ENCODE data around the gene ANKRD28. TPM values are rescaled to one million over a fixed set of nuclear protein-coding genes. Genes with fewer than 3 reads are reported as not detected.

Gene ANKRD28
- total RNA-seq, 1 donor from 2014 or later = 63.7 TPM

GRCh38 chr3:15803921-15804320 is 6.1 kb upstream of the ANKRD28 start:
- Mint-ChIP-seq H3K27me3 (no peaks in the 10 kb centered on the region), H3K36me3 (ENCODE audit: insufficient read depth) (peaks cover 2% of the 10 kb centered on the region)

GRCh38 chr3:15801298-15801697 is 3.5 kb upstream of the ANKRD28 start:
- peak overlapping the region; percentile 44 for H3K27ac Mint-ChIP-seq

More at GRCh38 chr3:15803921-15804320, 6.1 kb upstream of the ANKRD28 start:
- DNase-seq (ENCODE audit: low spot score, unreplicated experiment) = no peak
- Mint-ChIP-seq H3K4me3 (ENCODE audit: low read depth) (no peak overlapping the region), H3K9me3 (ENCODE audit: low read depth) (no peaks in the 10 kb centered on the region), H3K27ac (no peak overlapping the region), H3K4me1 (ENCODE audit: low read depth) (peaks cover 7% of the 10 kb centered on the region)
- TF ChIP-seq, protein P1, sequence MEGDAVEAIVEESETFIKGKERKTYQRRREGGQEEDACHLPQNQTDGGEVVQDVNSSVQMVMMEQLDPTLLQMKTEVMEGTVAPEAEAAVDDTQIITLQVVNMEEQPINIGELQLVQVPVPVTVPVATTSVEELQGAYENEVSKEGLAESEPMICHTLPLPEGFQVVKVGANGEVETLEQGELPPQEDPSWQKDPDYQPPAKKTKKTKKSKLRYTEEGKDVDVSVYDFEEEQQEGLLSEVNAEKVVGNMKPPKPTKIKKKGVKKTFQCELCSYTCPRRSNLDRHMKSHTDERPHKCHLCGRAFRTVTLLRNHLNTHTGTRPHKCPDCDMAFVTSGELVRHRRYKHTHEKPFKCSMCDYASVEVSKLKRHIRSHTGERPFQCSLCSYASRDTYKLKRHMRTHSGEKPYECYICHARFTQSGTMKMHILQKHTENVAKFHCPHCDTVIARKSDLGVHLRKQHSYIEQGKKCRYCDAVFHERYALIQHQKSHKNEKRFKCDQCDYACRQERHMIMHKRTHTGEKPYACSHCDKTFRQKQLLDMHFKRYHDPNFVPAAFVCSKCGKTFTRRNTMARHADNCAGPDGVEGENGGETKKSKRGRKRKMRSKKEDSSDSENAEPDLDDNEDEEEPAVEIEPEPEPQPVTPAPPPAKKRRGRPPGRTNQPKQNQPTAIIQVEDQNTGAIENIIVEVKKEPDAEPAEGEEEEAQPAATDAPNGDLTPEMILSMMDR (IDR thresholded peaks at IDR 0.05; ENCODE audit: unreplicated experiment) = no peak

DNA sequence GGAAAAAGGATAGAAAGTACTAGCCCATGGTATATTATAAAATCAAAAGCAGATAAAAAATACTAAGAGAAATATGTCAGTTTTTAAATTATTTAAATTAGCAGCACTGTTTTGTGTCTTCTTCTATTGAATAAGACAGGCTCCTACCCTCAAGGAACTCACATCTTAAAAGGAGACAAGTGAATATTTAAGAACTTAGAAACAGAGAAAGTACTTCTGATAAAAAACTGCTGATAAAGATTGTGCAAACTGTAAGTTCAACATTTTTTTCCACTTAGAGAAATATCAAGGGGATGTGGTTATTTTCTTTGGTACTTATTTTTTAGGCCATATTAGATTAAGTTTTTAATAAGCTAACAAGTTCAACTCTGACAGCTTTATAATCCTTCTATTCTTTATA is 3.0 kb upstream of the ANKRD28 start:
- Mint-ChIP-seq H3K27ac (no peak overlapping the region), H3K4me1 (ENCODE audit: low read depth) (peaks cover 25% of the 10 kb centered on the region), H3K36me3 (ENCODE audit: insufficient read depth) (peaks cover 2% of the 10 kb centered on the region), H3K4me3 (ENCODE audit: low read depth) (no peak overlapping the region), H3K9me3 (ENCODE audit: low read depth) (no peaks in the 10 kb centered on the region), H3K27me3 (no peaks in the 10 kb centered on the region)
- TF ChIP-seq, protein P1 (IDR thresholded peaks at IDR 0.05; ENCODE audit: unreplicated experiment) = no peak
- no peak for DNase-seq (ENCODE audit: low spot score, unreplicated experiment)

More at GRCh38 chr3:15801298-15801697, 3.5 kb upstream of the ANKRD28 start:
- Mint-ChIP-seq H3K4me3 (ENCODE audit: low read depth) (no peak overlapping the region), H3K4me1 (ENCODE audit: low read depth) (peaks cover 25% of the 10 kb centered on the region), H3K9me3 (ENCODE audit: low read depth) (no peaks in the 10 kb centered on the region), H3K36me3 (ENCODE audit: insufficient read depth) (peaks cover 2% of the 10 kb centered on the region), H3K27me3 (no peaks in the 10 kb centered on the region)
- TF ChIP-seq, protein P1 (IDR thresholded peaks at IDR 0.05; ENCODE audit: unreplicated experiment) = no peak
- DNase-seq (ENCODE audit: low spot score, unreplicated experiment) = no peak

GRCh38 chr3:15800327-15800726 is 2.5 kb upstream of the ANKRD28 start:
- Mint-ChIP-seq H3K27ac (no peak overlapping the region), H3K27me3 (no peaks in the 10 kb centered on the region), H3K36me3 (ENCODE audit: insufficient read depth) (peaks cover 2% of the 10 kb centered on the region), H3K9me3 (ENCODE audit: low read depth) (no peaks in the 10 kb centered on the region), H3K4me3 (ENCODE audit: low read depth) (no peak overlapping the region), H3K4me1 (ENCODE audit: low read depth) (peaks cover 25% of the 10 kb centered on the region)
- DNase-seq (ENCODE audit: low spot score, unreplicated experiment) = no peak
- TF ChIP-seq, protein P1 (IDR thresholded peaks at IDR 0.05; ENCODE audit: unreplicated experiment) = no peak

DNA sequence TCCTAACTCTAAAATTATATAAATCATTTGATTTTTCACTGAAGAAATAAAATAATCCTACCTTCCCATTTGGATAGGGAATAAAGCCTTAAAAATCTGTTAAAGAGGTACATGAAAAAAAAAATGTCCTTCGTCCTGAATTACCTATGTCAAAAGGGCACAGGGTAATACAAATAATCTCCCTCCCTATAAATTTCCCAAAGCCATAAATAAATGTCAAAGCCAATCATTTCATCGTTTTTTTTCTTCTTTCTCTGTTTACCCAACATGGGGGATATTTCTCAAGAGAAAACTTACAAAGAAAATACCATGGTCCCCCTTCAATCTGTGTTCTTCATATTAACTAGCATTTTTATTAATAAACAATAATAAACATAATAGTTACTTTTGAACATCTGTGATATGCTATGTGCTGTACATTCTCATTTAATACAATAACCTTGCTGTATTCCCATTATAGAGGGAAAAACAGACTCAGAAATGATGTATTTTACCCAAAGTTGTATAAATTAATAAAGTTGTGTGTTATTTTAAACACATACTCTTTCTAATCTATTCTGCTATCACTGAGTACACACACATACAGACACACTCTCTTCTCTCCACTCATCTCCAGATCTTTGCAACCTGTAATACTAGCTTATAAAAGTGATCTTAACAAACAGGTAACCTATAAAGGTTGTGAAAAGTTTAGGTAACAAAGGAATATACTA is 910 bp upstream of the ANKRD28 start:
- Mint-ChIP-seq H3K27me3 (no peaks in the 10 kb centered on the region), H3K27ac (peak overlapping the region; percentile 5), H3K4me3 (ENCODE audit: low read depth) (no peak overlapping the region), H3K9me3 (ENCODE audit: low read depth) (no peaks in the 10 kb centered on the region), H3K4me1 (ENCODE audit: low read depth) (peaks cover 22% of the 10 kb centered on the region), H3K36me3 (ENCODE audit: insufficient read depth) (peaks cover 4% of the 10 kb centered on the region)
- DNase-seq (ENCODE audit: low spot score, unreplicated experiment) = no peak
- TF ChIP-seq, protein P1 (IDR thresholded peaks at IDR 0.05; ENCODE audit: unreplicated experiment) = no peak
